Measurements from ENCODE around the gene PHACTR4.

DNA sequence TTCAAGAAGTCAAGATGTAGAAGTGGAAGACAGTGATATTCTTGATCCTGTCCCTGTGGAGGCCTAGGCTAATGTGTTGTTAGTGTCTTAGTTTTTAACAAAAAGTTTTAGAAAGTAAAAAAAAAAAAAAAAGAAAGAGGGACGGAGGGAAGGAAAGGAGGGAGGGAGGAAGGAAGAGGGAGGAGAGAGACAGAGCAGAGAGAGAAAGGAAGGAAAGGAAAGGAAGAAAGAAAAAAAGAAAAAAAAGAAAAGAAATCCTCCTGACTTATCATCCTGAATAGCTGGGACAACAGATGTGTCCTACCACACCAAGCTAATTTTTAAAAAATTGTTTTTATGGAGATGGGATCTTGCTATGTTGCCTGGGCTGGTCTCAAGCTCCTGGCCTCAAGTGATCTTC is 24.6 kb downstream of the PHACTR4 start:
- TF ChIP-seq, protein P1, sequence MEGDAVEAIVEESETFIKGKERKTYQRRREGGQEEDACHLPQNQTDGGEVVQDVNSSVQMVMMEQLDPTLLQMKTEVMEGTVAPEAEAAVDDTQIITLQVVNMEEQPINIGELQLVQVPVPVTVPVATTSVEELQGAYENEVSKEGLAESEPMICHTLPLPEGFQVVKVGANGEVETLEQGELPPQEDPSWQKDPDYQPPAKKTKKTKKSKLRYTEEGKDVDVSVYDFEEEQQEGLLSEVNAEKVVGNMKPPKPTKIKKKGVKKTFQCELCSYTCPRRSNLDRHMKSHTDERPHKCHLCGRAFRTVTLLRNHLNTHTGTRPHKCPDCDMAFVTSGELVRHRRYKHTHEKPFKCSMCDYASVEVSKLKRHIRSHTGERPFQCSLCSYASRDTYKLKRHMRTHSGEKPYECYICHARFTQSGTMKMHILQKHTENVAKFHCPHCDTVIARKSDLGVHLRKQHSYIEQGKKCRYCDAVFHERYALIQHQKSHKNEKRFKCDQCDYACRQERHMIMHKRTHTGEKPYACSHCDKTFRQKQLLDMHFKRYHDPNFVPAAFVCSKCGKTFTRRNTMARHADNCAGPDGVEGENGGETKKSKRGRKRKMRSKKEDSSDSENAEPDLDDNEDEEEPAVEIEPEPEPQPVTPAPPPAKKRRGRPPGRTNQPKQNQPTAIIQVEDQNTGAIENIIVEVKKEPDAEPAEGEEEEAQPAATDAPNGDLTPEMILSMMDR (IDR thresholded peaks at IDR 0.05; ENCODE audit: insufficient read depth, low read length): no peak
- TF ChIP-seq, protein P2, sequence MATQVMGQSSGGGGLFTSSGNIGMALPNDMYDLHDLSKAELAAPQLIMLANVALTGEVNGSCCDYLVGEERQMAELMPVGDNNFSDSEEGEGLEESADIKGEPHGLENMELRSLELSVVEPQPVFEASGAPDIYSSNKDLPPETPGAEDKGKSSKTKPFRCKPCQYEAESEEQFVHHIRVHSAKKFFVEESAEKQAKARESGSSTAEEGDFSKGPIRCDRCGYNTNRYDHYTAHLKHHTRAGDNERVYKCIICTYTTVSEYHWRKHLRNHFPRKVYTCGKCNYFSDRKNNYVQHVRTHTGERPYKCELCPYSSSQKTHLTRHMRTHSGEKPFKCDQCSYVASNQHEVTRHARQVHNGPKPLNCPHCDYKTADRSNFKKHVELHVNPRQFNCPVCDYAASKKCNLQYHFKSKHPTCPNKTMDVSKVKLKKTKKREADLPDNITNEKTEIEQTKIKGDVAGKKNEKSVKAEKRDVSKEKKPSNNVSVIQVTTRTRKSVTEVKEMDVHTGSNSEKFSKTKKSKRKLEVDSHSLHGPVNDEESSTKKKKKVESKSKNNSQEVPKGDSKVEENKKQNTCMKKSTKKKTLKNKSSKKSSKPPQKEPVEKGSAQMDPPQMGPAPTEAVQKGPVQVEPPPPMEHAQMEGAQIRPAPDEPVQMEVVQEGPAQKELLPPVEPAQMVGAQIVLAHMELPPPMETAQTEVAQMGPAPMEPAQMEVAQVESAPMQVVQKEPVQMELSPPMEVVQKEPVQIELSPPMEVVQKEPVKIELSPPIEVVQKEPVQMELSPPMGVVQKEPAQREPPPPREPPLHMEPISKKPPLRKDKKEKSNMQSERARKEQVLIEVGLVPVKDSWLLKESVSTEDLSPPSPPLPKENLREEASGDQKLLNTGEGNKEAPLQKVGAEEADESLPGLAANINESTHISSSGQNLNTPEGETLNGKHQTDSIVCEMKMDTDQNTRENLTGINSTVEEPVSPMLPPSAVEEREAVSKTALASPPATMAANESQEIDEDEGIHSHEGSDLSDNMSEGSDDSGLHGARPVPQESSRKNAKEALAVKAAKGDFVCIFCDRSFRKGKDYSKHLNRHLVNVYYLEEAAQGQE (IDR thresholded peaks at IDR 0.05; ENCODE audit: insufficient replicate concordance, low read depth): no peak
- TF ChIP-seq GABPA (IDR thresholded peaks at IDR 0.05; ENCODE audit: low read depth) (no peak), POLR2AphosphoS5 (IDR thresholded peaks at IDR 0.05; ENCODE audit: low read depth) (no peak), SPI1 (IDR thresholded peaks at IDR 0.05; ENCODE audit: borderline replicate concordance, low read depth) (no peak)

All from HL-60 (cell line).